Activated T-helper 1 cell treated with Interleukin-2 at 50 U/mL for 16 hours (primary cell): ENCODE results near the gene CIRBP.

Experiments used
- DNase-seq: peaks from one replicate; pipeline ENCODE4 v3.0.0-alpha.2; 2020; ENCODE audit warnings: low read depth

The CIRBP gene

GRCh38 chr19:1256646-1257474 is 12.3 kb upstream of the CIRBP start:
- no peak for DNase-seq

GRCh38 chr19:1257475-1258162 is 11.5 kb upstream of the CIRBP start:
- no peak for DNase-seq

- no peak for DNase-seq
Observed at GRCh38 chr19:1258163-1258492, 11.0 kb upstream of the CIRBP start.

- DNase-seq, result no peak
Observed at GRCh38 chr19:1258707-1259205, 10.4 kb upstream of the CIRBP start.

GRCh38 chr19:1259206-1259875 is 9.8 kb upstream of the CIRBP start:
- DNase-seq, result peak; percentile 62

- DNase-seq, result no peak
Observed at GRCh38 chr19:1259876-1260748, 9.0 kb upstream of the CIRBP start.

- DNase-seq, result peak; percentile 98
Observed at GRCh38 chr19:1260749-1261537, 8.2 kb upstream of the CIRBP start.

- no peak for DNase-seq
Observed at GRCh38 chr19:1261538-1261797, 7.7 kb upstream of the CIRBP start.

- DNase-seq, result no peak
Observed at GRCh38 chr19:1261798-1262622, 7.1 kb upstream of the CIRBP start.

- no peak for DNase-seq
Observed at GRCh38 chr19:1262623-1263123, 6.5 kb upstream of the CIRBP start.

GRCh38 chr19:1263188-1263587 is 5.9 kb upstream of the CIRBP start:
- no peak for DNase-seq

GRCh38 chr19:1264801-1265614 is 4.1 kb upstream of the CIRBP start:
- DNase-seq, result no peak

- DNase-seq, result no peak
Observed at GRCh38 chr19:1265615-1266128, 3.5 kb upstream of the CIRBP start.

GRCh38 chr19:1266129-1266915 is 2.8 kb upstream of the CIRBP start:
- peak; percentile 81 for DNase-seq

GRCh38 chr19:1266916-1267476 is 2.1 kb upstream of the CIRBP start:
- peak; percentile 63 for DNase-seq

- no peak for DNase-seq
Observed at GRCh38 chr19:1267477-1268225, 1.5 kb upstream of the CIRBP start.
